K562 (cell line): ENCODE measurements around the gene CCNK. TPM values are rescaled to one million over a fixed set of nuclear protein-coding genes. Genes with fewer than 3 reads are reported as not detected.

ENCODE experiments used
- RBFOX2 ChIP-seq: fragments of 200-400 bp; formaldehyde crosslinking; IDR thresholded peaks from 2 replicates; pipeline ENCODE4 v1.6.1; 2017; ENCODE audit warnings: low read depth, mild to moderate bottlenecking, low read length, moderate library complexity
- SAFB ChIP-seq: fragments of 200-400 bp; formaldehyde crosslinking; IDR thresholded peaks from 2 replicates; pipeline ENCODE4 v1.6.1; 2017; ENCODE audit warnings: low read depth, low read length, borderline replicate concordance
- ZFPM2 ChIP-seq: fragments of 250-450 bp; sonication (Bioruptor Pico); IDR thresholded peaks from 2 replicates; pipeline ENCODE4 v1.5.1; 2022; ENCODE audit warnings: mild to moderate bottlenecking
- polyA plus RNA-seq, 8 experiments: library from polyadenylated mRNA; depleted of rRNA in 4 of 8; stranded (reverse) in 5 of 8; unstranded in 3 of 8; fragments of >200 nt; fragmentation: Nextera tagmentation in 2 of 8; fragmentation: Illumina TruSeq in 1 of 8; extraction: Ambion mirVana in 2 of 8; extraction: Trizol in 1 of 8; gene quantifications; 2 replicates each; pipeline versions ENCODE4 v1.2.1 to v1.2.3, GENCODE V29; 2011 to 2014; ENCODE audit warnings: inconsistent platforms in 1 of 8, missing spikeins in 1 of 8
- total RNA-seq, 7 experiments: library from RNA; depleted of rRNA in 6 of 7; stranded (reverse); fragments of >200 nt in 6 of 7; fragmentation: Illumina TruSeq in 2 of 7; extraction: Trizol in 2 of 7; gene quantifications; 2 replicates each; pipeline versions ENCODE4 v1.2.1 to v1.2.3, GENCODE V29; 2011 to 2021; ENCODE audit warnings: low replicate concordance in 1 of 7
- TF ChIP-seq, protein P1 (sequence below): fragments of 450-650 bp; formaldehyde crosslinking; conservative IDR thresholded peaks from 2 replicates; pipeline ENCODE4 v1.4.0; 2022; ENCODE audit warnings: mild to moderate bottlenecking, missing genetic modification characterization
- TF ChIP-seq, protein P2 (sequence below): sonication (generic); formaldehyde crosslinking; IDR thresholded peaks from 2 replicates; pipeline ENCODE4 v1.8.1; 2023; ENCODE audit warnings: mild to moderate bottlenecking, missing genetic modification reagents
- TF ChIP-seq, protein P3 (sequence below): fragments of 250-450 bp; sonication (Bioruptor Pico); IDR thresholded peaks from 2 replicates; pipeline ENCODE4 v1.8.0; 2021; ENCODE audit warnings: moderate library complexity, mild to moderate bottlenecking, inconsistent platforms
- TF ChIP-seq, protein P4 (sequence below): fragments of 250-450 bp; sonication (Bioruptor Pico); IDR thresholded peaks from 2 replicates; pipeline ENCODE4 v1.5.0; 2022; ENCODE audit warnings: mild to moderate bottlenecking

CCNK gene
- total and polyA plus RNA-seq, 9 of the 15 experiments (the other 6 are each of a cell fraction or from before 2014, with no cell fraction given), result 5.8 to 84.2 (median 16.4) TPM

DNA sequence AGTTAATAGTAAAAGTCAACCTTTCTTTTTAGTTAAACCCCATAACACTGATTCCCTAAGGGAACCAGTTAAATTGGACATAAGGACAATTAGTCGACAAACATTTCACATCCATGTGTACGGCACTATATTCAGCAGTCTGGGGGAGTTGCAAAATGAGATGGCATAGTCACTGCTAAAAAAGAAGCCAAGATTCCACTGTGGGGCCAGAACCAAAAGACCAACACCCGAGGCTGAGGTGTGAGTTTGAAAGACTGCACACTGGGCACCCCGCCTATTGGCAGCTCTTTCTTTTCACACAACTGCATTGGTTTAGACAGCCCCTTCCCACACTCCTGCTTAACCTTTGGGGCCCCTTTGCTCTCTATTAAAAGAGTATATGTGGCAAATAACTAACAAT lies 17.2 kb upstream of the CCNK start (continued):
- TF ChIP-seq, protein P1, sequence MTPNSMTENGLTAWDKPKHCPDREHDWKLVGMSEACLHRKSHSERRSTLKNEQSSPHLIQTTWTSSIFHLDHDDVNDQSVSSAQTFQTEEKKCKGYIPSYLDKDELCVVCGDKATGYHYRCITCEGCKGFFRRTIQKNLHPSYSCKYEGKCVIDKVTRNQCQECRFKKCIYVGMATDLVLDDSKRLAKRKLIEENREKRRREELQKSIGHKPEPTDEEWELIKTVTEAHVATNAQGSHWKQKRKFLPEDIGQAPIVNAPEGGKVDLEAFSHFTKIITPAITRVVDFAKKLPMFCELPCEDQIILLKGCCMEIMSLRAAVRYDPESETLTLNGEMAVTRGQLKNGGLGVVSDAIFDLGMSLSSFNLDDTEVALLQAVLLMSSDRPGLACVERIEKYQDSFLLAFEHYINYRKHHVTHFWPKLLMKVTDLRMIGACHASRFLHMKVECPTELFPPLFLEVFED (CRISPR knock-in tag), result no peak
- TF ChIP-seq SAFB (no peak), ZFPM2 (CRISPR knock-in tag) (no peak), RBFOX2 (no peak)
- TF ChIP-seq, protein P2, sequence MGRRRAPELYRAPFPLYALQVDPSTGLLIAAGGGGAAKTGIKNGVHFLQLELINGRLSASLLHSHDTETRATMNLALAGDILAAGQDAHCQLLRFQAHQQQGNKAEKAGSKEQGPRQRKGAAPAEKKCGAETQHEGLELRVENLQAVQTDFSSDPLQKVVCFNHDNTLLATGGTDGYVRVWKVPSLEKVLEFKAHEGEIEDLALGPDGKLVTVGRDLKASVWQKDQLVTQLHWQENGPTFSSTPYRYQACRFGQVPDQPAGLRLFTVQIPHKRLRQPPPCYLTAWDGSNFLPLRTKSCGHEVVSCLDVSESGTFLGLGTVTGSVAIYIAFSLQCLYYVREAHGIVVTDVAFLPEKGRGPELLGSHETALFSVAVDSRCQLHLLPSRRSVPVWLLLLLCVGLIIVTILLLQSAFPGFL (CRISPR knock-in tag), result no peak
- TF ChIP-seq, protein P3, sequence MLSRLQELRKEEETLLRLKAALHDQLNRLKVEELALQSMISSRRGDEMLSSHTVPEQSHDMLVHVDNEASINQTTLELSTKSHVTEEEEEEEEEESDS (CRISPR knock-in tag), result no peak
- TF ChIP-seq, protein P4, sequence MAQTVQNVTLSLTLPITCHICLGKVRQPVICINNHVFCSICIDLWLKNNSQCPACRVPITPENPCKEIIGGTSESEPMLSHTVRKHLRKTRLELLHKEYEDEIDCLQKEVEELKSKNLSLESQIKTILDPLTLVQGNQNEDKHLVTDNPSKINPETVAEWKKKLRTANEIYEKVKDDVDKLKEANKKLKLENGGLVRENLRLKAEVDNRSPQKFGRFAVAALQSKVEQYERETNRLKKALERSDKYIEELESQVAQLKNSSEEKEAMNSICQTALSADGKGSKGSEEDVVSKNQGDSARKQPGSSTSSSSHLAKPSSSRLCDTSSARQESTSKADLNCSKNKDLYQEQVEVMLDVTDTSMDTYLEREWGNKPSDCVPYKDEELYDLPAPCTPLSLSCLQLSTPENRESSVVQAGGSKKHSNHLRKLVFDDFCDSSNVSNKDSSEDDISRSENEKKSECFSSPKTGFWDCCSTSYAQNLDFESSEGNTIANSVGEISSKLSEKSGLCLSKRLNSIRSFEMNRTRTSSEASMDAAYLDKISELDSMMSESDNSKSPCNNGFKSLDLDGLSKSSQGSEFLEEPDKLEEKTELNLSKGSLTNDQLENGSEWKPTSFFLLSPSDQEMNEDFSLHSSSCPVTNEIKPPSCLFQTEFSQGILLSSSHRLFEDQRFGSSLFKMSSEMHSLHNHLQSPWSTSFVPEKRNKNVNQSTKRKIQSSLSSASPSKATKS, result no peak
